HT1080 (cell line): ENCODE measurements around the gene TCF7L1. TPM values are rescaled to one million over a fixed set of nuclear protein-coding genes. Genes with fewer than 3 reads are reported as not detected.
"Not testable (repeated sequence)": the region's sequence is repeated elsewhere in the genome, so short reads cannot be mapped to it uniquely, and the experiment has no call there.

Experiments used
- DNase-seq: peaks from one replicate; pipeline ENCODE4 v3.0.0-alpha.2; 2015; ENCODE audit warnings: low read depth
- total RNA-seq: library from RNA; depleted of rRNA; stranded (reverse); fragments of >200 nt; shearing (Covaris generic); gene quantifications from 2 replicates; pipeline ENCODE4 v1.2.3, GENCODE V29; 2014

The TCF7L1 gene
- total RNA-seq, 1 experiment from 2014 or later, result 0.16 TPM

DNA sequence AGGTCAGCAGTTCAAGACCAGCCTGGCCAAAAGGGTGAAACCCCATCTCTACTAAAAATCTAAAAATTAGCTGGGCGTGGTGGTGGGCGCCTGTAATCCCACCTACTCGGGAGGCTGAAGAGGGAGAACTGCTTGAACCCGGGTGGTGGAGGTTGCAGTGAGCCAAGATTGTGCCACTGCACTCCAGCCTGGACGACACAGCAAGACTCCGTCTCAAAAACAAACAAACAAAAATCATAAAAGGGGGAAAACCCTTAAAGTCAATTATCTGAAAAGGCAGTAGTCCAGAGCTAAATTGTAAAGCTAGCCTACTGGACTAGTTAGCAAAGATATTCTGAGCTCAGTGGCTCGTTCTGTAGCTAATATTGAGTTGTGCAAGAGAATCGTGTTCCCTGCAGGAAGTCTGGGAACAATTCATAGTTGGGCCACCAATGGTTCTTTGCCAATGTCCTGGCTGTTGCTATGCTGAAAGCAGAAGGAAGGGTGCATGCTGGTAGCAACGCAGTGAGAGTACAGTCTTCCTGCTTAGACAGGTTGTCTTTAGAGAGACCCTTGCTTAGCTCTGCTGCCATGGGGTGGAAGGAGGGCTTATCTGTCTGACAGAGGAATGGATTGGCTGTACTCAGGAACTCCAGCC is 190.3 kb downstream of the TCF7L1 start:
- DNase-seq, result no peak

DNA sequence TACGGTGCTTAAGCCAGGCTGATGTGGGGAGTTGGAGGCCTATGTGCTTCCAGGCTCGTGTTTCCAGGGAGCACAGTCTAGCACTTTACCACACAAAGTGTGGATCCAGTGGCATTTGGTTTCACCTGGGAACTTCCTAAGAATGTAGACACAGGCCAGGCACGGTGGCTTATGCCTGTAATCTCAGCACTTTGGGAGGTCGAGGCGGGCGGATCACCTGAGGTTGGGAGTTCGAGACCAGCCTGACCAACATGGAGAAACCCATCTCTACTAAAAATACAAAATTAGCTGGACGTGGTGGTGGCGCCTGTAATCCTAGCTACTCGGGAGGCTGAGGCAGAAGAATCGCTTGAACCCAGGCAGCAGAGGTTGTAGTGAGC is 190.8 kb downstream of the TCF7L1 start:
- DNase-seq, result not testable (repeated sequence)

- DNase-seq, result no peak
These were observed 191.7 kb downstream of the TCF7L1 start for GRCh38 chr2:85324639-85325465.

DNA sequence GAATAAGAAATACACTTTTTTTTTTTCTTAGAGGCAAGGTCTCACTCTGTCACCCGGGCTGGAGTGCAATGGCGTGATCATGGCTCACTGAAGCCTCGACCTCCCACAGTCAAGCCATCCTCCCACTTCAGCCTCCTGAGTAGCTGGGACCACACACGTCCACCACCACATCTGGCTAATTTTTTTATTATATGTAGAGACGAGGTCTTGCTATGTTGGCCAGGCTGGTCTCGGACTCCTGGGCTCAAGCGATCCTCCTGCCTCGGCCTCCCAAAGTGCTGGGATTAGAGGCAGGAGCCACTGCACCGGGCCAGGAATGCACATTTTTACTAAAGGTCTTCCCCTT is 192.2 kb downstream of the TCF7L1 start:
- no peak for DNase-seq

- DNase-seq, result peak; percentile 25
These were observed 193.4 kb downstream of the TCF7L1 start for GRCh38 chr2:85326406-85327159.

DNA sequence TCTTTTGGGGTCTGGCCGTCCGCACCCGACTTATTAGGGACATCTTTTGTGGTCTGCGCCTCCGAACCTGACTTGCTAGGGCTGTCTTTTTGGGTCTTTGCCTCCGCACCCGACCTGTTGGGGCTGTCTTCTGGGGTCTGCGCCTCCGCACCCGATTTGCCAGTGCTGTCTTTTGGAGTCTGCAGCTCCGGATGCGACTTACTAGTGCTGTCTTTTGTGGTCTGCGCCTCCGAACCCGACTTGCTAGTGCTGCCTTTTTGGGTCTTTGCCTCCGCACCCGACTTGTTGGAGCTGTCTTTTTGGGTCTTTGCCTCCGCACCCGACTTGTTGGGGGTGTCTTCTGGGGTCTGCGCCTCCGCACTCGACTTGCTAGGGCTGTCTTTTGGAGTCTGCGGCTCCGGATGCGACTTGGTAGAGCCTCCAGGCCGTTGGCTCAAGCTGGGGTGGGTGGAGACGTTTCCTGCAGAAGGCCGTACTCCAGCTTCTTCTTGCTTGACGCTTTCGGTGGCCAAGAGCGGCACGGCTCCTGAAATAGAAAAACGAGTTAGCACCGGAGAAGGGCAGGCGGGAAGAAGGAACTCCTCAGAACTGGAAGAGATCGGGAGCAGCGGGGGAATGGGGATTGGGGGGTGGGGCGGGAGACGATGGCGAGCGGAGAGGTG is 194.1 kb downstream of the TCF7L1 start:
- peak; percentile 29 for DNase-seq

DNA sequence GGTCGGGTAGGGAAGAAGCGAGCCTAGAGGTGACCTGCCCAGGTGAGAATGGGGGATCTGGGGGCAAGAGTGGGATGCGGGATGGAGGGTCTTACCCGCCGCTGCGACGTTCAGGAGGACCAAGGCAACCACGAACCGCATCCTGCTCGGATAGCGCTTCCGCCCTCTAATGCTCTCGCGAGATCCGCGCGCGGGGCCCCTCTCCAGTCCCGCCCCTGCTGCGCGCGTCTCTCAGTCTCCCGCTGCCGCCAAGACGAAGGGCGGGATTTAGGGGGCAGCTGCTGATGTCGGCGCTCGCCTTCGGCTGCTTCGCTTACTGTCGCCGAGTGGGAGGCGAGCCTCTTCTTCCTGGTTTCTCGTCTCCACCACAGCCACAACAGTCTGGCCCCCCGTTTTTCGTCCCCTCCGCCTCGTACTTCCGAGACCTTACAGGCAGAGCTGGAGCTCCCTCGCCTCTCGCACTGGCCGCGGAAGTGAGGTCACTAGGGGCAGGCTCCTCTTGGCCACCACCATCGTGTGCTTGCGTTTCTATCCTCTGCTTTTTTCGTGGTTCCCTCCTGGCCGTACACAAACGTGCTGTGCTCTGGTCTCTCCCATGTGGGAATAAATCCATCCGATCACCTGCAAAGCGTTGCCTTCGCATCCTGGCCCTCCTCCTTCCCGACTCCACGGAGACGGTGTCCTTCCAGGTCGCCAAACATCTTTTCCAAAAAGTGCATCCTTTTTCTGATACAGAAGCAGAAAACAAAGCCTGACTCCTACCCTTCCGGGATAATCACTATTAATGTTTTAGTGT is 194.8 kb downstream of the TCF7L1 start, which contains the start of gene TGOLN2:
Gene TGOLN2 (minus strand): TSS at position 168 of the 796 bp plus-strand sequence. CDS start 27 bp downstream, at position 141.
- peak; percentile 89 for DNase-seq

GRCh38 chr2:85329181-85329651 is 196.0 kb downstream of the TCF7L1 start:
- no peak for DNase-seq

DNA sequence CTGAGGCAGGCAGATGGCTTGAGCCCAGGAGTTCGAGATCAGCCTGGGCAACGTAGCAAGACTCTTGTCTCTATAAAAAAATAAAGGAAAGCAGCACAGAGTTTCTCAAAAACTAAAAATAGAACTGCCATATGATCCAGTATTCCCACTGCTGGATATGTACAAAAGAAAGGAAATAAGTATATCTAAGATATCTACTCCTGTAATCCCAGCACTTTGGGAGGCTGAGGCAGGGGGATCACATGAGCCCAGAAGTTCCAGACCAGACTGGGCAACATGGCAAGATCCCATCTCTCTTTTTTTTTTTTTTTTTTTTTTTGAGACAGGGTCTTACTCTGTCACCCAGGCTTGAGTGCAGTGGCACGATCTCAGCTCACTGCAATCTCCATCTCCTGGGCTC is 196.5 kb downstream of the TCF7L1 start:
- DNase-seq, result not testable (repeated sequence)

DNA sequence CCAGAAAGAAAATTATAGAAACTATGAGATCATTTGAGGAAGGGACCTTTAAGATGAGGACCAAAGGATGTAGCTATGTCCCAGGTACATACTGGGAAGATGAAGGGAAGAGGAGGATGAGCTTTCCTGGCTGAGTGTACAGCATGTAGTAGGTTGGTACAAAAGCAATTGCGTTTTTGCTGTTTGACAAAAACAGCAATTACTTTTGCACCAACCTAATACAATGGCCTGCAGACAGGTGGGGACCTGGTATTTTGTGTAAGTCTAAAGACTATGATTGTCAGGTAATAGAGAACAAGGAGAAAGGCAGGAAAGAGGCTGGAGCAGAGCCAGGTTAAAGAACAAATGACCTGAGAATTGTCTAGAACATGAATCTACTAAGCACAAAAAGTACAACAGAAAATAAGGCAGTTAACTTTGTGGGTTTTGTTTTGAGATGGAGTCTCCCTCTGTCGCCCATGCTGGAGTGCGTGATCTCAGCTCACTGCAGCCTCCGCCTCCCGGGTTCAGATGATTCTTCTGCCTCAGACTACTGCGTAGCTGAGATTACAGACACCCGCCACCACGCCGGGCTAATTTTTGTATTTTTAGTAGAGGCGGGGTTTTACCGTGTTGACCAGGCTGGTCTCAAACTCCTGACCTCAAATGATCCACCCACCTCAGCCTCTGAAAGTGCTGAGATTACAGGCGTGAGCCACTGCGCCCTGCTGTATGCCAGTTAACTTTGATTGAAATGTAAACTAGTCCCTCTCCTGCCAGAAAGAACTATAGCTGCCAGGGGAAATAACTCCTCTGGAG is 197.8 kb downstream of the TCF7L1 start:
- no peak for DNase-seq

DNA sequence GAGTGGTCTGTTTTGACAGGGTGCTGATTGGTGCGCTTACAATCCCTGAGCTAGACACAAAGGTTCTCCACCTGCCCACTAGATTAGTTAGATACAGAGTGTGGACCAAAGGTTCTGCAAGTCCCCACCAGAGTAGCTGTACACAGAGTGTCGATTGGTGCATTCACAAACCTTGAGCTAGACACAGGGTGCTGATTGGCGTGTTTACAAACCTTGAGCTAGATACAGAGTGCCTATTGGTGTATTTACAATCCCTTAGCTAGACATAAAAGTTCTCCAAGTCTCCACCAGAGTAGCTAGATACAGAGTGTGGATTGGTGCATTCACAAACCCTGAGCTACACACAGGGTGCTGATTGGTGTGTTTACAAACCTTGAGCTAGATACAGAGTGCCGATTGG is 200.7 kb downstream of the TCF7L1 start:
- not testable (repeated sequence) for DNase-seq

- DNase-seq, result no peak
These were observed 201.7 kb downstream of the TCF7L1 start for GRCh38 chr2:85334928-85335327.

- DNase-seq, result no peak
These were observed 207.1 kb downstream of the TCF7L1 start for GRCh38 chr2:85340034-85340892.

DNA sequence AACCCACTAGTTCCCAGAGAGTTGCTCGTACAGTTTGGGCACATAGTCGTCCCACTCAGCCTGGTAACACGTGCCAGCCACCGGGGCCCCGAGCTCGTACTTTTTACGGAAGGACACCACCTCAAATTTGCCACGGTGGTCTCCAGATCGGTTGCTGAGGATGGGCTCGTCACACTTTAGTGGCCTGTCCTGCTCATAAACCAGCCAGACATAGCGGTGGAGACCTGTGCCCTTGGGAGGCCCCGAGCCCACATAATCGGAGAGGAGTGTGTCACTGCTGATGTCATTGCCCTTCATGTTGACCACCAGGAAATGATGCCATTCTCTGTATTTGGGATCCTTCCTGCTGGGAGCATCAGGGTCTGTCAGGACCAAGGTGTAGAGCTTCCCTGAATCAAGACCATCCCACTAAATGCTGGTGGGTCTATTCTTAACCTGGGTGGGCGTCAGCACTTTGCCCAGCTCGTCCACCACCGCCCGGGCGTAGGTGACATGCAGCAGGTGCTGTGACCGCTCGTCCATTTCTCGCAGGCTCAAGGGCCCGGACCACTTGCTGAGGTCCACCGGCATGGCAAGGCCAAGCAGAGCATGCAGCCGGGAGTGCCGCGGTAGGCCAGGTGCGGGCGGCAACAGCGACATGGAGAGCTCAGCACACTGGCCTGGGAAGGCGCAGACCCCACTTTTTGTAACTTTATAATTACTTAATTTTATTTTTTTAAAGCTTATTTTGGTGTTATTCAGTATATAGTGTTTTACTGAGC is 208.3 kb downstream of the TCF7L1 start:
- DNase-seq, result no peak

DNA sequence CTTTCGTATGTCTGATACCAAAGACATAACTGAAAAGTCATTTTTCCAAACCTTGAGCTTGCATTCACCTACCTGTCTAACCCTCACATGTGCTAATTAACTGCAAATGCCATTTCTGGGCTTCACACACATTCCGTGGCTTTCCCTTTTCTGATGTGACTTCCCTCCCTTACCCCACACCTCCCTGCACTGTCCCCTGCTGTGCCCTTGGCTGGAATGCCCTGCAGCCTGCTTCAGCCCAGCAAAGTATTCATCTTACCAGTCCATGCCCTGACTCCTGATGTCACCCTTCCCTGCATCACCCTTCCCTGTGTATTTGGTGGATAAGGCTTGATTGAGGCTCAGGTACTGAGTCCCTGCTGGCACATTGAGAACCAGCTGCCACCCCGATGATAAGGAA is 209.0 kb downstream of the TCF7L1 start:
- no peak for DNase-seq

GRCh38 chr2:85343207-85343895 is 210.2 kb downstream of the TCF7L1 start:
- not testable (repeated sequence) for DNase-seq

GRCh38 chr2:85344356-85344954 is 211.3 kb downstream of the TCF7L1 start:
- no peak for DNase-seq
